Endothelial cell of umbilical vein (primary cell): ENCODE results near the gene MTMR6. TPM values are rescaled to one million over a fixed set of nuclear protein-coding genes. Genes with fewer than 3 reads are reported as not detected.

Experiments used
- BruUV-seq: library from RNA; stranded (reverse); fragments of 400-500 nt; replicated peaks from 2 replicates; lab custom pipeline; 2021; lab: Mats Ljungman, UMichigan
- CTCF ChIA-PET: fragments of 300-600, 350-600 bp; sonication (Branson Sonifier 250); formaldehyde crosslinking; loops from one replicate; lab custom pipeline; 2021; ENCODE audit warnings: antibody characterized with exemption, inconsistent platforms; lab: Charles Lee
- POLR2A ChIA-PET: fragments of 300-600, 350-600 bp; sonication (Branson Sonifier 250); formaldehyde crosslinking; loops from one replicate; lab custom pipeline; 2021; ENCODE audit warnings: antibody characterized with exemption, inconsistent platforms; lab: Charles Lee
- DNase-seq: peaks from one replicate; pipeline ENCODE4 v3.0.0-alpha.2; 2011; ENCODE audit warnings: low read depth, low spot score
- FAIRE-seq: peaks from 2 replicates; lab custom pipeline; 2011; peaks lifted over from hg19 to GRCh38; lab: Jason Lieb, UNC
- H2AFZ ChIP-seq: 2 replicates; pipeline ENCODE4 v1.6.0; 2012; ENCODE audit warnings: low read depth, low read length, control low read depth, inconsistent platforms
- H3K27ac ChIP-seq: 2 replicates; pipeline ENCODE4 v1.5.1; 2011; ENCODE audit warnings: low read depth, mild to moderate bottlenecking, control low read depth, low read length, moderate library complexity; ENCODE audit not compliant: insufficient read depth
- H3K27me3 ChIP-seq, 2 experiments: 2 replicates each; pipeline versions ENCODE4 v1.6.0 to v1.6.1; 2011; ENCODE audit warnings: low read length in 2 of 2, mixed read lengths in 1 of 2; ENCODE audit not compliant: control insufficient read depth in 2 of 2, insufficient read depth in 2 of 2
- H3K36me3 ChIP-seq, 2 experiments: 2 replicates in 1 of 2; 3 replicates in 1 of 2; pipeline ENCODE4 v1.5.1; 2011; ENCODE audit warnings: low read length in 2 of 2, mild to moderate bottlenecking in 1 of 2, moderate library complexity in 1 of 2; ENCODE audit not compliant: control insufficient read depth in 2 of 2, insufficient read depth in 2 of 2; ENCODE audit errors: extremely low read depth in 1 of 2
- H3K4me1 ChIP-seq: 3 replicates; pipeline ENCODE4 v1.5.1; 2011; ENCODE audit warnings: mild to moderate bottlenecking, low read length; ENCODE audit not compliant: control insufficient read depth, insufficient read depth; ENCODE audit errors: extremely low read depth
- H3K4me2 ChIP-seq: 2 replicates; pipeline ENCODE4 v1.6.1; 2011; ENCODE audit warnings: low read length, control low read depth, mixed read lengths; ENCODE audit not compliant: insufficient read depth
- H3K4me3 ChIP-seq, 3 experiments: fragments of 200-600 bp in 1 of 3; sonication (generic), shearing (Covaris generic) in 1 of 3; replicated peaks in 1 of 3; 2 replicates each; pipeline ENCODE4 v1.5.1; 2011 to 2016; ENCODE audit warnings: control low read depth in 3 of 3, low read length in 3 of 3, mild to moderate bottlenecking in 2 of 3, inconsistent platforms in 1 of 3, low read depth in 1 of 3, moderate library complexity in 1 of 3; ENCODE audit not compliant: insufficient read depth in 1 of 3
- H3K79me2 ChIP-seq: 2 replicates; pipeline ENCODE4 v1.6.0; 2012; ENCODE audit warnings: low read length, inconsistent platforms; ENCODE audit not compliant: control insufficient read depth, insufficient read depth
- H3K9ac ChIP-seq: replicated peaks from 2 replicates; pipeline ENCODE3; 2011; ENCODE audit warnings: low read length, control low read depth; ENCODE audit not compliant: insufficient read depth; ENCODE audit errors: extremely low read depth
- H3K9me1 ChIP-seq: replicated peaks from 3 replicates; pipeline ENCODE4 v1.6.0; 2011; ENCODE audit warnings: mild to moderate bottlenecking, low read length; ENCODE audit not compliant: control insufficient read depth, insufficient read depth; ENCODE audit errors: extremely low read depth
- H3K9me3 ChIP-seq: replicated peaks from 2 replicates; pipeline ENCODE4 v1.5.1; 2012; ENCODE audit warnings: low read length, inconsistent platforms; ENCODE audit not compliant: control insufficient read depth, insufficient read depth
- H4K20me1 ChIP-seq: replicated peaks from 2 replicates; pipeline ENCODE3; 2011; ENCODE audit warnings: mild to moderate bottlenecking, low read length; ENCODE audit not compliant: control insufficient read depth, insufficient read depth; ENCODE audit errors: extremely low read depth
- EZH2 ChIP-seq: IDR thresholded peaks from 2 replicates; pipeline ENCODE4 v1.6.1; 2012; ENCODE audit warnings: borderline replicate concordance, low read depth, mild to moderate bottlenecking, moderate library complexity, low read length, inconsistent platforms; ENCODE audit not compliant: severe bottlenecking
- FOS ChIP-seq: IDR thresholded peaks from 2 replicates; pipeline ENCODE4 v1.6.1; 2011; ENCODE audit warnings: mild to moderate bottlenecking, low read length, moderate library complexity, borderline replicate concordance; ENCODE audit not compliant: insufficient read depth
- GATA2 ChIP-seq: IDR thresholded peaks from 2 replicates; pipeline ENCODE4 v1.7.0; 2011; ENCODE audit warnings: low read depth, mild to moderate bottlenecking, moderate library complexity, mixed read lengths, low read length; ENCODE audit not compliant: insufficient read length, insufficient read depth
- JUN ChIP-seq: IDR thresholded peaks from 2 replicates; pipeline ENCODE4 v1.6.1; 2011; ENCODE audit warnings: borderline replicate concordance, low read depth; ENCODE audit not compliant: insufficient read length, insufficient read depth
- MYC ChIP-seq: IDR thresholded peaks from one replicate; pipeline ENCODE4 v1.6.1; 2011; ENCODE audit warnings: mild to moderate bottlenecking, low read depth, low read length
- POLR2A ChIP-seq: IDR thresholded peaks from 2 replicates; pipeline ENCODE4 v1.6.1; 2012; ENCODE audit warnings: low read depth, mild to moderate bottlenecking, control low read depth, low read length
- POLR2AphosphoS5 ChIP-seq: IDR thresholded peaks from 2 replicates; pipeline ENCODE4 v1.6.1; 2012; ENCODE audit warnings: low read depth, mild to moderate bottlenecking, control low read depth, low read length, moderate library complexity; ENCODE audit not compliant: insufficient read depth
- dilution Hi-C: fragments of 300-500 bp; cut with MboI; formaldehyde crosslinking; loops from one replicate; pipeline ENCODE4 v1.15.0; 2019; ENCODE audit warnings: low sequenced_read_pairs; ENCODE audit not compliant: extremely low pct_ligation_motif_present
- intact Hi-C: fragments of 100-400 bp; cut with micrococcal nuclease; formaldehyde crosslinking; loops from one replicate; pipeline ENCODE4 v1.10.0; 2022
- polyA plus RNA-seq, 4 experiments: library from polyadenylated mRNA; depleted of rRNA in 3 of 4; stranded (reverse) in 3 of 4; unstranded in 1 of 4; fragments of >200 nt; gene quantifications; 2 replicates each; pipeline versions ENCODE4 v1.2.1 to v1.2.3, GENCODE V29; 2011 to 2012; ENCODE audit warnings: missing spikeins in 1 of 4
- total RNA-seq: library from RNA; stranded (reverse); gene quantifications from 2 replicates; pipeline ENCODE4 v1.2.3, GENCODE V29; 2021
- TF ChIP-seq, protein P1 (sequence below): IDR thresholded peaks from 2 replicates; pipeline ENCODE4 v1.6.1; 2011; ENCODE audit not compliant: insufficient read depth, insufficient read length

The MTMR6 gene
- total and polyA plus RNA-seq, 2 donors (not counting 3 experiments of a cell fraction or from before 2014, with no cell fraction given), result 10.2 to 20.9 TPM

DNA sequence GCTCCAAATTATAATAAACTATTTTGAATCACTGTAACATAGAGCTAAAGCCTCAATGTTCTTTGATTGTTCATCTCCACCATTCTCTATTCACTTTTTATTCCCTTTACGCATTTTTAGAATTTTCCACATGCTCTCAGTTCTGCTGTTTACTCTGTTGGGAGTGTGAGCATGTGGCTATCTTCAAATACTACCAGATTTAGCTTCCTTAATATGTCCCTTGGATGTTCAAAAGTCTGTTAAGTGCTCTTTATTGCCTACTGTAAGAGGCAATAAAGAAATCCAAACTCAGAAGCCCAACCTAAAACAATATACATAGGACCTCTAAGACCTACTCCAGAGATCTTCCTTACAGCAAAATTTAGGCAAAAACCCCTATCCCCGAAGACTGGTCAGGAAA lies 34.5 kb downstream of the MTMR6 start:
- POLR2A ChIA-PET, result no interaction called here
- H4K20me1 ChIP-seq, result no peaks in the 10 kb centered on the region
- no peaks in the 10 kb centered on the region for H3K79me2 ChIP-seq
- H3K4me1 ChIP-seq, result peaks cover 3% of the 10 kb centered on the region
- BruUV-seq, result no TSS peak
- dilution Hi-C loops (no loop called here), intact Hi-C loops (no loop called here)
- TF ChIP-seq POLR2A, result no peak
- no peak for TF ChIP-seq MYC
- TF ChIP-seq GATA2, result no peak
- no peak for TF ChIP-seq FOS
- no peak for TF ChIP-seq EZH2
- TF ChIP-seq, protein P1, sequence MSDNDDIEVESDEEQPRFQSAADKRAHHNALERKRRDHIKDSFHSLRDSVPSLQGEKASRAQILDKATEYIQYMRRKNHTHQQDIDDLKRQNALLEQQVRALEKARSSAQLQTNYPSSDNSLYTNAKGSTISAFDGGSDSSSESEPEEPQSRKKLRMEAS, result no peak
- TF ChIP-seq POLR2AphosphoS5, result no peak
- no peak for TF ChIP-seq JUN
- no peaks in the 10 kb centered on the region for H3K9me1 ChIP-seq
- no peak overlapping the region for H3K4me3 ChIP-seq
- H3K9me3 ChIP-seq, result no peaks in the 10 kb centered on the region
- DNase-seq, result no peak
- H3K9ac ChIP-seq, result no peak overlapping the region
- H2AFZ ChIP-seq, result no peak overlapping the region
- H3K27ac ChIP-seq, result no peak overlapping the region
- CTCF ChIA-PET, result interaction anchor here (0.6 to 0.9 kb wide), 2 partner anchors 19 to 72 kb away, joined by 3 to 4 read pairs; no protein-coding TSS in a partner anchor
- H3K36me3 ChIP-seq, result peaks cover 2 to 39% of the 10 kb centered on the region in 2 experiments
- H3K27me3 ChIP-seq, result no peaks in the 10 kb centered on the region
- no peak for FAIRE-seq
- no peak overlapping the region for H3K4me2 ChIP-seq

DNA sequence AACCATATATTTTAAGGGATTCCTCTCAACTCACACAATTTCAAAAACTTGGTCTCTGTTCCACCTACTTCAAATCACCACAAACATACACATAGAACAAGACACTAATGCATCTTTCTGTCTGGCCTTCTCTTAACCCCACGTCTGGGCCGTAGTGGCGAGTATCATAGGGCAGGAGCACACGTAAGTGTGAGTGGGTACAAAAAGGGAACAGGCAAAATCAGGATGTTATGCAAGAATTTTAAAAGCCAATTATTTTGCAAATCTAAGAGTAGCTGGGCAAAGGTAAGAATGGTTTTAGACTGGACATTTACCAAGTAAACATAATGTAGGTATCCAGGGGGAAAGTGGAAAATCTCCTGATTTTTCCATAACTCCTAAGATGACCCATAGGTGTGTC lies 35.1 kb downstream of the MTMR6 start:
- Histone ChIP-seq H3K4me3 (no peak overlapping the region), H3K4me2 (no peak overlapping the region), H3K4me1 (peaks cover 3% of the 10 kb centered on the region), H3K36me3 (peaks cover 2 to 35% of the 10 kb centered on the region in 2 experiments), H3K27me3 (no peaks in the 10 kb centered on the region), H4K20me1 (no peaks in the 10 kb centered on the region), H3K9me1 (peaks cover 2% of the 10 kb centered on the region), H3K9ac (no peak overlapping the region), H3K79me2 (no peaks in the 10 kb centered on the region), H2AFZ (no peak overlapping the region), H3K9me3 (no peaks in the 10 kb centered on the region), H3K27ac (no peak overlapping the region)
- FAIRE-seq (no peak), DNase-seq (no peak)
- dilution Hi-C loops (no loop called here), intact Hi-C loops (no loop called here)
- no TSS peak for BruUV-seq
- ChIA-PET POLR2A (no interaction called here), CTCF (interaction anchor here (0.6 kb wide), 1 partner anchor 73 kb away, joined by 3 read pairs; no protein-coding TSS in a partner anchor)
- TF ChIP-seq MYC, result no peak
